Adrenal gland (tissue), 12 donors: ENCODE results near the gene HES4. TPM values are rescaled to one million over a fixed set of nuclear protein-coding genes. Genes with fewer than 3 reads are reported as not detected.

Source experiments
- DNase-seq, 7 donors: peaks; one replicate each; pipeline ENCODE4 v3.0.0-alpha.2; 2019 to 2020
- H3K27ac ChIP-seq, 5 donors: fragments of 200-600 bp; sonication (generic) in 4 of 5; 1 replicate in 3 of 5; 2 replicates in 2 of 5; pipeline versions ENCODE4 v1.5.1 to v1.8.0; 2016 to 2020; ENCODE audit warnings: mild to moderate bottlenecking in 1 of 5
- H3K27me3 ChIP-seq: fragments of 200-600 bp; 2 replicates; pipeline ENCODE4 v1.8.0; 2021
- H3K36me3 ChIP-seq, 2 donors: fragments of 200-600 bp; replicated peaks in 1 of 2; 1 replicate in 1 of 2; 2 replicates in 1 of 2; pipeline versions ENCODE4 v1.5.1 to v1.8.0; 2018 to 2022
- H3K4me1 ChIP-seq, 2 donors: fragments of 200-600 bp; replicated peaks in 1 of 2; 1 replicate in 1 of 2; 2 replicates in 1 of 2; pipeline versions ENCODE4 v1.5.1 to v1.8.0; 2018 to 2021
- H3K4me3 ChIP-seq, 4 donors: fragments of 200-600 bp; sonication (generic) in 3 of 4; one replicate each; pipeline ENCODE4 v1.5.1; 2016 to 2018
- H3K9me3 ChIP-seq, 3 donors: fragments of 200-600 bp; sonication (generic) in 1 of 3; replicated peaks in 1 of 3; 1 replicate in 2 of 3; 2 replicates in 1 of 3; pipeline versions ENCODE4 v1.5.1 to v1.8.0; 2016 to 2021
- POLR2A ChIP-seq, 2 donors: fragments of 450-650 bp; IDR thresholded peaks; one replicate each; pipeline ENCODE4 v1.6.1; 2017; ENCODE audit warnings: antibody characterized with exemption in 2 of 2, mild to moderate bottlenecking in 2 of 2, moderate library complexity in 1 of 2
- WGBS, 4 donors: extraction: QIAGEN DNeasy Blood & Tissue Kit in 2 of 4; methylation state at CpG; one replicate each; pipeline versions ENCODE4 v1.1.5 to v1.1.7; 2013 to 2017; 5-methylcytosine and 5-hydroxymethylcytosine counted together
- intact Hi-C, 2 donors: fragments of 100-400 bp; cut with DNase I; formaldehyde crosslinking; loops; one replicate each; pipeline versions ENCODE4 v1.14.1 to v1.15.0; 2022 to 2023
- polyA plus RNA-seq, 3 donors: library from polyadenylated mRNA; stranded (reverse); fragments of 200-250 nt in 2 of 3; fragments of 350-450 nt in 1 of 3; fragmentation: Illumina TruSeq in 1 of 3; extraction: RNeasy Lipid Tissue Mini Kit (QIAGEN cat#74804) in 1 of 3; gene quantifications; one replicate each; pipeline ENCODE4 v1.2.3, GENCODE V29; 2013 to 2014
- total RNA-seq, 9 donors: library from RNA; depleted of rRNA in 4 of 9; stranded (reverse); fragments of >200 nt in 4 of 9; fragments of 120-200 nt in 1 of 9; fragmentation: NEBNext Ultra II Directional in 1 of 9; extraction: Animal tissue kit (Norgen Biotek cat#: 25700) in 1 of 9; gene quantifications; one replicate each; pipeline versions ENCODE4 v1.1.0 to v1.2.4, GENCODE V29; 2013 to 2023
- TF ChIP-seq, protein P1 (sequence below), 6 experiments: fragments of 450-650 bp in 4 of 6; fragments of 200-600 bp in 2 of 6; sonication (generic) in 1 of 6; IDR thresholded peaks; 1 replicate in 5 of 6; 2 replicates in 1 of 6; pipeline versions ENCODE4 v1.5.1 to v1.8.0; 2016 to 2021; ENCODE audit warnings: antibody characterized with exemption in 6 of 6, mild to moderate bottlenecking in 2 of 6, moderate library complexity in 1 of 6
- donor health status: healthy with polysubstance abuse.
- donor health status: Bipolar disorder and iron deficiency.
- donor health status: DM: yes; HTN: yes; CAD: no.
- donor health status: DM: no; HTN: no; CAD: no.
- donor health status: DM: no; HTN: no; CAD: no.
- donor health status: DM: yes; HTN: yes; CAD: no.

The HES4 gene
- total and polyA plus RNA-seq, 12 donors, result 3.1 to 29.8 (median 6.4) TPM; not detected in 1

DNA sequence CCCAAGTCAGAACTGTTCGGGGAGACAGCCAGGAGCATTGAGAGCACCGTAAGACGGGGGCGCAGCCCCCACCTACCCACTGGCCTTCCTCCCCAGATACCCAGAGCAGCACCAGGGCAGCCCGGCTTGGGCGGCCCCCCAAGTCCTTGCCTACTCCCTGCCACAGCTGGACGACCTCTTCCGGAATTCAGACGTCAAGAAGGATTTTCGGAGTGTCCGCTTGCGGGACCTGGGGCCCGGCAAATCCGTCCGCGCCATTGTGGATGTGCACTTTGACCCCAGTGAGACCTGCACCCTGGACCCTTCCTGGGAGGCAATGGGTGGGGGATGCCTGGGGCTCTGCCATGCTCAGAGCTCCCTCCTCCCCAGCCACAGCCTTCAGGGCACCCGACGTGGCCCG, 47.5 kb upstream of the HES4 start:
- TF ChIP-seq, protein P1, sequence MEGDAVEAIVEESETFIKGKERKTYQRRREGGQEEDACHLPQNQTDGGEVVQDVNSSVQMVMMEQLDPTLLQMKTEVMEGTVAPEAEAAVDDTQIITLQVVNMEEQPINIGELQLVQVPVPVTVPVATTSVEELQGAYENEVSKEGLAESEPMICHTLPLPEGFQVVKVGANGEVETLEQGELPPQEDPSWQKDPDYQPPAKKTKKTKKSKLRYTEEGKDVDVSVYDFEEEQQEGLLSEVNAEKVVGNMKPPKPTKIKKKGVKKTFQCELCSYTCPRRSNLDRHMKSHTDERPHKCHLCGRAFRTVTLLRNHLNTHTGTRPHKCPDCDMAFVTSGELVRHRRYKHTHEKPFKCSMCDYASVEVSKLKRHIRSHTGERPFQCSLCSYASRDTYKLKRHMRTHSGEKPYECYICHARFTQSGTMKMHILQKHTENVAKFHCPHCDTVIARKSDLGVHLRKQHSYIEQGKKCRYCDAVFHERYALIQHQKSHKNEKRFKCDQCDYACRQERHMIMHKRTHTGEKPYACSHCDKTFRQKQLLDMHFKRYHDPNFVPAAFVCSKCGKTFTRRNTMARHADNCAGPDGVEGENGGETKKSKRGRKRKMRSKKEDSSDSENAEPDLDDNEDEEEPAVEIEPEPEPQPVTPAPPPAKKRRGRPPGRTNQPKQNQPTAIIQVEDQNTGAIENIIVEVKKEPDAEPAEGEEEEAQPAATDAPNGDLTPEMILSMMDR (IDR thresholded peaks at IDR 0.05), result no peak
- TF ChIP-seq POLR2A (IDR thresholded peaks at IDR 0.05), result no peak
- DNase-seq, result no peak
- no peaks in the 10 kb centered on the region for H3K27me3 ChIP-seq
- no peak overlapping the region for H3K4me3 ChIP-seq
- no peak overlapping the region for H3K27ac ChIP-seq
- H3K36me3 ChIP-seq, result no peaks in the 10 kb centered on the region
- no peaks in the 10 kb centered on the region for H3K4me1 ChIP-seq
- intact Hi-C loops, result no loop called here
- H3K9me3 ChIP-seq, result no peaks in the 10 kb centered on the region
- WGBS, 4 donors, result 90 to 94% (median 92%) methylated on average over 11 to 19 of the region's 19 CpGs; no CpG with 5 or more reads in 1 of the 4 donors

DNA sequence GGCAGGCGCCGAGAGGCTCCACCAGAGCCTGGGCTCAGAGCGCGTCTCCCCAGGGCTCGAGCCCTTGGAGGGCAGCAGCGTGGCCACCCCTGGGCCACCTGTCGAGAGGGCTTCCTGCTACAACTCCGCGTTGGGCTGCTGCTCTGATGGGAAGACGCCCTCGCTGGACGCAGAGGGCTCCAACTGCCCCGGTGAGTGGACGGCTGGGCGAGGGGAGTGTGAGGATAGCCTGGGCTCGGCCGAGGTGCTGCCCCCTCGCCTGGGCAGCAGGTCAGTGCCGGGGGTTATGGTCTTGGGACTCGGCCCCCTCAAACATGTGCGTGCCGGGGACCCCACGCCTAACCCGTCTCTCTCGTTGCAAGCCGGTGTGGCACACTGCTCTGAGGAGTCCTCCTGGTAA, 46.9 kb upstream of the HES4 start:
- Histone ChIP-seq H3K27me3 (no peaks in the 10 kb centered on the region), H3K4me1 (no peaks in the 10 kb centered on the region), H3K36me3 (no peaks in the 10 kb centered on the region), H3K9me3 (no peaks in the 10 kb centered on the region), H3K27ac (no peak overlapping the region), H3K4me3 (no peak overlapping the region)
- no peak for TF ChIP-seq POLR2A (IDR thresholded peaks at IDR 0.05)
- TF ChIP-seq, protein P1 (IDR thresholded peaks at IDR 0.05), result no peak
- WGBS, 4 donors, result 91 to 100% (median 92%) methylated on average over 3 to 26 of the region's 26 CpGs
- intact Hi-C loops, result no loop called here
- no peak for DNase-seq

DNA sequence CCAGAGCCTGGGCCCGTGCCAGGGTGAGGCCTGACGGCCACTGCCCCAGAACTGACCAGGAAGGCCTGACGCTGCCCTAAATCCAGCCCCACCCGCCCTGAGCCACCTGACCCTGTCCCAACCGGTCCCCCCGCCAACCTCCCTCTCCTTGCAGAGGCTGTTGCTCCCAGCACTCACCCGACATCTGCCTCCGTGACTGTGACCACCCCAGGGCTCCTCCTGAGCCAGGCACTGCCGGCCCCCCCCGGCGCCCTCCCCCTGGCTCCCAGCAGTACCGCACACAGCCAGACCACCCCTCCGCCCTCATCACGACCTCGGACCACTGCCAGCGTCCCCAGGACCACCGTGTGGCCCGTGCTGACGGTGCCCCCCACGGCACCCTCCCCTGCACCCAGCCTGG, 46.3 kb upstream of the HES4 start:
- Histone ChIP-seq H3K4me1 (no peaks in the 10 kb centered on the region), H3K36me3 (no peaks in the 10 kb centered on the region), H3K4me3 (no peak overlapping the region), H3K27me3 (no peaks in the 10 kb centered on the region), H3K9me3 (no peaks in the 10 kb centered on the region), H3K27ac (no peak overlapping the region)
- no peak for TF ChIP-seq POLR2A (IDR thresholded peaks at IDR 0.05)
- TF ChIP-seq, protein P1 (IDR thresholded peaks at IDR 0.05), result no peak
- intact Hi-C loops, result no loop called here
- WGBS, 4 donors, result 94 to 97% (median 95%) methylated on average over 11 to 20 of the region's 20 CpGs
- DNase-seq, result no peak

DNA sequence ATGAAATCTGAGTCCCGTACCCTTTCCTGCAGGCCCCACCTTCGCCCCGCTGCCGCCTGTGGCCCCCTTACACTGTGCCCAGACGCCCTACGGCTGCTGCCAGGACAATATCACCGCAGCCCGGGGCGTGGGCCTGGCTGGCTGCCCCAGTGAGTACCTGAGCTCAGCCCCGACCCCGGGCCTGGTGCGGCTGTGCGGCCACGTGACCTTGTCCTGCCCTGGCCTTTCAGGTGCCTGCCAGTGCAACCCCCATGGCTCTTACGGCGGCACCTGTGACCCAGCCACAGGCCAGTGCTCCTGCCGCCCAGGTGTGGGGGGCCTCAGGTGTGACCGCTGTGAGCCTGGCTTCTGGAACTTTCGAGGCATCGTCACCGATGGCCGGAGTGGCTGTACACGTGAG, 45.2 kb upstream of the HES4 start:
- DNase-seq, result no peak
- TF ChIP-seq, protein P1 (IDR thresholded peaks at IDR 0.05), result no peak
- TF ChIP-seq POLR2A (IDR thresholded peaks at IDR 0.05), result no peak
- no peaks in the 10 kb centered on the region for H3K9me3 ChIP-seq
- 92 to 98% (median 95%) methylated on average over 13 to 23 of the region's 23 CpGs for WGBS, 4 donors
- intact Hi-C loops, result no loop called here
- H3K4me3 ChIP-seq, result no peak overlapping the region
- H3K27me3 ChIP-seq, result no peaks in the 10 kb centered on the region
- no peaks in the 10 kb centered on the region for H3K36me3 ChIP-seq
- H3K4me1 ChIP-seq, result peaks cover 5% of the 10 kb centered on the region in 2 donors
- H3K27ac ChIP-seq, result no peak overlapping the region
